Stimulated activated CD4-positive, alpha-beta T cell treated with anti-CD3 and anti-CD28 coated beads, Interleukin-15, amount 100 ng/mL, for 24 hours (primary cell): ENCODE measurements around the gene SYNE1.

ENCODE experiments used
- DNase-seq: peaks from one replicate; pipeline ENCODE4 v3.0.0-alpha.2; 2020

The SYNE1 gene

DNA sequence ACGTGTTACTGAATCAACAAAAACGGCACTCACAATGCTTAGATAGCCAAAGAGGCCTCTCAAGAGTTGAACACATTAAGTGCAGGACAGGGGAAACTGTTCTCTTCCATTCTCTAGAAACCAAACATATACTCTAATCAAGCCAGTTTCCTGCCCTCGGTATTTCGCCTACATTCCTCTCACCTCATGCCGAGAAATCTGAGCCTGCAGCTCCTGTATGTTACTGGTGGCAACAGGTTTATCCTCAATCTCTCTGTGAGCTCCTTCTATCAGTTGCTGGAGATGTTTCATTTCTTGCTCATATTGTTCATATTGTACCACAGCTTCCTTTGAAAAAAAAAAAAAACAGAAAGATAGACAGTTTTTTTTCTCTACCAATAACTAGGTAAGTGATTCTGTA lies 328.9 kb downstream of the SYNE1 start:
- no peak for DNase-seq

DNA sequence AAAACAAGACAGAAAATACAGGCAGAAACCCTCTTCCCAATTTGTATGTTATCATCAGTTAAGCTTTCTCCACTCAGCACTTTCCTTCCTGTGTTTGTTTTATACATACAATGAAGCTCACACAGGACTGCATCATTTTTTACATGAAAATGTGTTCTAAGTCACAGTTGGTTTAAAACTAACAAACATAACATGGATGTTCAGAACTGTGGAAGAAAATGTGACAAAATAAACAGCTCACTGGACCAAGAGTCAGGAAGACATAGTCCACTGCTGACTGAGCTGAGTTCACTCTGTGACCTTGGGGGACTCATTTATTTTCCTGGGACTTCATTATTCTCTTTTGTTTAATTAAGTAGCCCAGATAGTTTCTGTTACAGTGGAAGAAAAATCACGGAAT lies 331.5 kb downstream of the SYNE1 start:
- DNase-seq, result no peak

DNA sequence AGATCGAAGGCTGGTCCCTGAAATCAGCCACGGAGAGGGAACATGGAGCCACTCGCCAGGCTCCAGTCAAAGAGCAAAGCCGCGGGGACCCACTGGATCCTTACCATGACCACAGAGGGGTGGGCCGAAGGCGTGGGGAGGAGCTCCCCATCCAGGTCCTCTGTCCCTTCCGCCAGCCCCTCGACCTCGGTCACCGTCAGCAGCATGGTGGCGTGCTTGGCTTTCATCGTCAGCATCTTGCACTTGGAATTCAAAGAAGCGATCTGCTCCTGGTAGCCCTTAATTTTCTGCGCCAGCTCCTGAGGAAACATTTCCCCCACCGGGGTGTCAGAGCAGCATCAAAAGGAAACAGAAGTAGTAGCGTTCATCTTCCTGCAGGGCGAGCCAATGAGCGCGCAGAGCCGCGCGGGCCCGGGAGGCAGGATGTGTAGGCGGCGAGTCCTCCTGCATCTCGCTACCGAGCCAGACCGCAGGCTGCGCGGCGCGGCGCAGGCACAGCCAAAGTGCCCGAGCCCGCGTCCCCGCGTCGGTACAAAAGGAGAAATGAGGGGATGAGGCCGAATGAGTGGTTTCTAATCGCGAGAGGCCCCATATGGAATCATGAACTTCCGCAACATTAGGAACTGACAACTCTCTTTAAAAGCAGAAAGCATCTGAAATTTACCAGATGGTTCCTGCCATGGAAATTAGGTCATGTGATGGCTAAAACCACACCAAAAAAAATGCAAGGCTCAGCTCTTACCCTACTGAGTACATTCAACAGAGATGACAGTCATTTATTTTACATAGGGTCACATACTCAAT lies 335.2 kb downstream of the SYNE1 start:
- peak; percentile 92 for DNase-seq

DNA sequence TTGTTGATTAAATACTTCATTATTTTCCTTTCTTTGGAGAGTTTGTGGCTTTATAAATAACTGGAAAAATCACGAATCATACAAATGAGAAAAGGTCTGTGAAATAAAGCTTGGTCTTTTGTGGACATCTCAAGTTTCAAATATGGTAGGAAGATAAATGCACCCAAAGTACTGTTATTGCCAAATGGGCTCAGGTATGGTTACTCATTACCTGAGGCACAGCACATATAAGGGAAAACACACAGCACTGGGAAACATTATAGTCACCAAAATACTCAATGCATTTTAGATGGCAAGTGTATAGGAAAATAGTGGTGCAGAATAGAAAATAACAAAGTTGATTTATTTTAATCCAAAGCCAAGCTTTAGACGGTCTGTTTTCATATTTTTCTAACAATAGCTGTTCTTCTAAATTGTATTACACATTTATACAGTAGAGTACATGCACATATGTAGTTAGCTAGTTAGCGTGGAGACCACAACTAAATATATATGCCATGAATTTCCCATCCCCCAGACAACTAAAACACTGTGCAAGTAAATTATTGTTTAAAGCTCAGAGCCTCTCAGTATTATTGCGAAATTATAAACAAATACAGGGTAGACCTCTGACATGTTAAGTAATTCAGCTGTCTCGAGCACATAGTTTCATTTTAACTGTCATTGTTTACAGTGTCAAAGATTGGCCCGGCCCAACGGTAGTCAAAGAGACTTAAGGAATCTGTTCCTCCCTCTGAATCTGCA lies 336.0 kb downstream of the SYNE1 start:
- DNase-seq, result no peak

DNA sequence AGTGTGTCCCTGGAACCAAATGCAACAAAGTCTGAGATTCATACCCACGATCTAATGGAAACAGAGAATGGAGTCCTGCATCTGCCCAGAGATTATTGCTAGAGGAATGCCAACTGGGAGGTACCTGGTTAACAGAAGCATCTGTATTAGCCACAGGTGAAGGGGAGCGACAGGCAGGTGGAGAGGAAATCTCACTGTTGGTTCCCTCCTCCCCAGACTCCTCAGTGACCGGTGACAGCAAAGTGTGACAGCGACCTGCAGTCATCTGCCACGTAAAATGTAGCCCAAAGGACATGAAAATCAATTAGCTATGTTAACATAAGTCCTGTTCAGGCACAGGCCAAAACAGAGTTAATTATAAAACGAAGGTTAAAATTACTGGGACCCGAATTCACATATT lies 336.6 kb downstream of the SYNE1 start:
- no peak for DNase-seq

DNA sequence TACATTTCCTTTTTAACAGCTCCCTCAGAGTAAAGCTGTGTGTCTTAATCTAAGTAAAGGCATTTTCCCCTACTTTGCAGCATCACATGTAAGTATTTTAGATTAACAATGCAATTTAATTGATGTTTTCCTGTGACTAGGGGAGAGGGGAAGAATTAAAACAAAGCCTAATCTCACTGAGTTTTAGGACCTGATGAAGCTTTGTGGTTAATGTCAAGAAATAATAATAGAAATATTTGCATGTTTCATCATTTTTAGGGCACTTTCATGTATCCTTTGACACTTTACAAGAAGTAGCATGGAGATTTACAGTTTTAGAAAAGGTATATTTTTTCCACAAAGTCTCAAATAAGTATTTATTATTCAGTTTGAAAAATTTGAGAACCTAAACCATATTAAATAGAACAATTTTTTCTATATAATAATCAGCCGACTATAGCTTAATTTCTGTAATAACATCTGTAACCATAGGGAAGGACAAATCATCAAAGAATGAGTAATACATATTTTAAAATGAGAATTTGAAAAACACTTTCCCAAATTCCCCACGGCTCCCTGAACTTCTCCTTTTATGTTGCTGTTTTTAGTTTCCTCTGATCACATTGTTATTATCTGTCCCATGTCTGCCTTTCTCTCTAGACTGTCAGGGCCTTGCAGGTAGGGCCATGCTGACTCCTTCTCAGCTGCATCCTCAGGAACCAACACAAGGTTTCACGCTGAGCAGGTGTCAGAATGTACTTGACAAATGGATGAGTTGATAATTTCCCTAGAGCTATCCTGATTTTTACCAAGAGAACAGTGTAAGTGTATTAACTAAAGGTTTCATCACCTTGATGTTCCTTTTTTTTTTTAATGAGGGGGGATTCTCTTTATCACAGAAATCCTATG lies 338.1 kb downstream of the SYNE1 start:
- DNase-seq, result no peak

DNA sequence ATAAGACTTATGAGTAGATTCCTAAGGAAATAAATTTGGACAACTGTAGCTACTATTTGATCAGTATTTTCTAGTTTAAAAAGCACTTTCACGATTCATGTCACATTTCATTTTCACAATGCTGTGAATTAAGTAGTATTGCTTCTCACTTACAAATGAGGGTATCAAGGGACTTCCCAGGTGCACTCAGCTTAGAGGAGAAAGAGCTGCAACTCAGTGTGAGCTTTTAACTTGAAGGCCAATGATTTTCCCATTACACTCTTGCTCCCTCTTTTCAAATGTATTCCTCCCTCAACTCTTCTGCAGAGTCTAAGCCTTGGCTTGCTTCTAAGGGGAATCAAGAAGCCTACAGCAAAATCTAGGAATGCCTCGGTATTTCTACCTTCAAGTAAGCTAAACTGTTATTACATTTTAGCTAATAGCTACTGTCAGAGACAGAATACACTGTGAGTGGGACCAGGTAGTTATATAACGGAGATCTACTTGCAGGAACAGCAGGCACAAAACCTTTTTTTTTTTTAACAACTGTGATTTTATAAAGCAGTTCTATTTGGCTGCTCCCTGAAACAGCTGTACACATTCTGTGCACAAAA lies 339.0 kb downstream of the SYNE1 start:
- no peak for DNase-seq

DNA sequence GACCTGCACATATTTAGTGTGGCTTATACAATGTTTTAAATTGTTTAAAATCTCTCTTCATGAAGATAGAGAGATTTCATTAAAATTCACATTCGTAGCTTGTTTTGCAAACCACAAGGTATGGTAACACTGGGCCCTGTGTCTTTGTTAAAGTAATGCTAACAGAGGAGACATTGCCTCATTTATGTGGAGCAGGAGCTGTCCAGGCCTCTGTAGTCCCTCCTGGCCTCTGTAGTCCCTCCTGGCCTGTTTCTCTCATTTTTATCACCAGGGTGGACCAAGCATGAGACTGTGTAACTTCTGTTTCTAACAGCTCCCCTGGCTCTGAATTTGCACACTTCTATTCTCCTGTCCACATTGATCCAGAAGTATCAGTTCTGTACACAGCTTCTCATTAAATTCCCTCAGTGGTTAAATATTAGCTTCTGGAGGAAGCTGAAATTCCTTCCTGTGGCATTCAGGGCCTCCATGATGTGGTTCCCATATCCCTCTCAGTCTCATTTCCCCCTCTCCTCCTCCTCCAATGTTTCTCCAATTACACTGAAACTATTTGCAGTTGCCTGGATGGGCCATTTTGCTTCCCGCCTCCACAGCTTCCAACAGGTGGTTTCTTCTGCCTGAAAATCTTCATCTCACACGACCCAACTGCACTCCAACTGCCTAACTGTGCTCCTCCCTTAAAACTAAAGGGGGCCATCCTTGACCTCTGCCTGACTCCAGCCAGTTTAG lies 340.4 kb downstream of the SYNE1 start:
- no peak for DNase-seq

DNA sequence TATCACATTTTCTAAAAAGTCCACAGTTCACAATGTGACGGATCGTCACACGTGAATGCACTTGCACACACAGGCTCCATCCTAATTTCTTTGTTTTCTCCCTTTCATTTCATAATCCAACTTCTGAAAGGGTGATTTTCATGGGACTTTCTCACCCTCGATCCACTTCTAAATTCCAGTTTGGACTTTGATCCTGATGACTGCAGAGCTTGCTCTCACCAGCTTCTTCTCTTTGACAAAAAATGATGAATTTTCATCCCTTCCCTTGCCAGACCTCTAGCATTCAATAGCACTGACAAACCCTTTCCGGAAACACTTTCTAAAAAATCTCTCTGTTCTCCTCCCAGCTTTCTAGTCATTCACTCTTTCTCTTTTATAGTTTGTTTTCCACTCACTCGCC lies 341.2 kb downstream of the SYNE1 start:
- no peak for DNase-seq

DNA sequence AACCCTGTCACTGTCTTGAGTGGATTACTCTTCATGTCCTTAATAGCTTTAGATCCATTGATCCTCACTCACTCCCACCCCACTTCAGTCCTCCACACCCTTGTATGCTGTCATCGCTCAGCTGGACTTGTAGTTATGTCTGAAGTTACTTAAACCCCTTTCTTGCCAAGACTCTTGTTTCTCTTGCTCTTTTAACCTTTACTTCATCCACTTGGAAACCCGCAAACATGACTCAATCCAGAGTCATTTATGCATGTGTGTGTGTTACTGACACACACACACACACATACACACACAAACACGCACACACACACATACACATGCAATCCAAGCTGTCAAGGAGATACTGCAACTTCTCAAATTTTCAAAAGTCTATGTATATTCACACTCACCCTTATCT lies 341.8 kb downstream of the SYNE1 start:
- no peak for DNase-seq

DNA sequence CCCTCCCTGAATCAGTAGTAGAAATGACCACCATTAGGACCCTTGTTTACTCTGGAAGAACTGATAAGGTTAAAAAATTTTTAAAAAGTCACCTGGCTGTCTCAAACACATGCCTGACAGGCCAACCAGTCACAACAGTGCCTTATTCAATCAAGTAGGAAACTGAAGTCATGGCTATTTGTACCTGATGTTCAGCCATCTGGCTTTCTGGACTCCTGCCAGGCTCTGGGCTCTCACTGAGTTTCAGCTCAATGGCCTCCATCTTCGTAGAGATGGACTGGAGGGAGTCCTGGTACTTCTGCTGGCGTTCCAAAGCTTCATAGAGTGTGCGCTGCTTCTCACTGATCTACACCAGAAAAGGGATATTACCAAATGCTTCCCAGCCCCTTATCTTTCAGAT lies 343.8 kb downstream of the SYNE1 start:
- no peak for DNase-seq

DNA sequence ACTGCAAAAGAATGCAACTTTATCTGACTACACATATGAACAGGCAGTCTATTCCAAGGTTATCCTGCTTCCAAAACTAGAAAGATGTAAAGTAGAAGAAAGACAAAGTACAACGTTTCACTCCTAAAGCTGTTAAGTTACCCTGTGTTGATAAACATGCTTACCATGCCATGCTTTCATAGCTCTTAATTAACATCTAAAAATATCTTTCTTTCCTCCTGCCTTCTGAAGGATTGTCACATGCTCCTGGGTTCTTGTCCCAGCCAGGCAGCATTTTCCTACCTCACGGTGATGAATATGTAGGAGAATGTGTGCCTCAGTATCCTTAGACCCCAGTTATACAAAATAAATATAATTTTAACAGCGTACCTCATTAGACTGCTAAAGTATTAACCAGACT lies 344.6 kb downstream of the SYNE1 start:
- no peak for DNase-seq

DNA sequence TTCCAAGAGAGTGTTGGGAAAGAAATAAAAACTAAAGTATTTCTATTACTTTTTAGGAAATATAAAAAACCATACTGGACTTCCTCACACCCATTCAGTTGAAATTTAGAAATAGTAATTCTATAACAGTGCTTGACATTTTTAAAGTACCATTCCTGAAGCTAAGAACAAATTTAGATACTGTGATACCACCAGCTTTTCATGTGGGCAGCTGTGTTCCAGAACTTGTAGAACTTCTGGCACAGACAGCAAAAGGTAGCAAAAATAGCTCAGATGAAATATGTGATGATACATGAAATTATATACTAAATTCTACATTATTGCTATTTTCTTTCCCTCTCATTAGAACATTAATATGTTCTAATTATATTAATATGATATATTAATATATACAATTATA lies 346.5 kb downstream of the SYNE1 start:
- no peak for DNase-seq

DNA sequence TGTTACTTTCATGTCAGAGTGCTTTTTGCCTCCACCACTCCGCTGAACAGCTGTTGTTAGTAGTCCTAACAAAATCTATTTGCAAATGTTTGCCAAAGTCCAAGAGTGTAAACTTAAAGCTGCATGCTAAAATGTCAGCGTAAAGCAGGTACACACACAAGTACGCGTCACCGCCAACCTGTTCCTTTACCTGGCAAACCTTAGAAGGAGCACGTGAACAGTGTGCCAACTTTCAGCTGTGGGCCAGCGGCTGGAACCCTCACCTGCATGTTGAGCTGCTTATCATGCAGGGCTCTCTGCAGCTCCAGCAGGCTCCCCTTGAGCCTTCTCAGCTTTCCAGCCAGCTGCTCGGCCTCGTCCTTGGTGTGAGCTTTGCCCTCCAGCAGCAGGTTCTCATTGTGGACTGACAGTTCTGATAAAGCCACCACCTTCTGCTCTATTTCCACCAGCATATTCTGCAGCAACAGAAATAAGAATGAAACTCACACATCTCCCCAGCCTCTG lies 359.3 kb downstream of the SYNE1 start:
- DNase-seq, result no peak

DNA sequence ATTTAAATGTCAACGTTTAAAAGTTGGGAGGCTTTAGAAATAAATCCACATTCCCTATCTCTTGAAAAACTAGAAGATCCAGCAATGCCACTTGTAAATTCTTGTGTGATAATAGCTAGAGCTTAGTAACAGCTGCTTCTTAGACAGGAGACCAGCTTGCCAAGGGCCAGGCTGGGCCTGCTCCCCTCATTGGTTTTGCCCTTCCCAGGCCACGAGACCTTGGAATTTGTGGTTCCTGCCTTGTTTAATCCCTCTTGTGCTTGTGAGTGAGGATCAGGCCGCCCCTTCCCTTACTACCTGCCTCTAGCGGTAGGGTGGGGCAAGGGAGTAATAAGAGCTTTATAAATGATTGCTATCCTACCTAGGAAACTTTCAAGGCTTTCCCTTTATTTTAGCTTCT lies 363.5 kb downstream of the SYNE1 start:
- DNase-seq, result no peak

DNA sequence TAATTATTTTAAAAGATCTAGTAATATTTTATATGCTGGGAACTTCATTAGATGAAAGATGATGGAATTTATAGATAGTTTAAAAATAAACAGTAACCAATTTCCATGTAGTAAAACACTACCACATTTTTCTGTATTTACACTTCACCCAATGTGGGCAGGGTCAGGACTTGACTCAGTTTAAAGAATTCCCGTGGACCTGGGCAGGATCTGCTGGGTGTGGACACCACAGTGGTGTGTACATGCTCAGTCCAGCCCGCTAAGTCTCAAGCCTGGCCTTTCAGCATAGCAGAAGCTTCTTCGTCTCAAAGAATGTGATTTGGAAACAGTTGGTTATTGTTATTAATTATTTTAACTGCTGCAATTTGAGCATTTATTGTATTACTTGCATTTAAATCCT lies 364.2 kb downstream of the SYNE1 start:
- no peak for DNase-seq

DNA sequence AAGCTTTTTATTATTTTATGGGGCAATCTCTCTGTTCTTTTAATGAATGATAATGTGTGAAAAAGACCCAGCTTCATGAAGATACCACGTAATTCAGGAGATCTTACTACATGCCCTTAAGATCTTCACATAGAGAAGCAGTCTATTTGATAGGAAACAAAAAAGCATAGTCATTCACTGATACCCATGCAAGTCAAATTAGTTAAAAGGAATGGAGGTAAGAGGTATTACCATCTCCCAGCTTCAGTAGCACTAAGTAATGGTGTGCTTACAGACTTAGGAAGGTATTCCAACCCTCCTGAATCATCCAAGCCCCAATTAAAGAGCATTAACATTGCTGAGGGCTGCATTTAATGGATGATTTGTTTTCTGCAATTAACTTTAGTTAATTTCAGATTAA lies 364.7 kb downstream of the SYNE1 start:
- no peak for DNase-seq

DNA sequence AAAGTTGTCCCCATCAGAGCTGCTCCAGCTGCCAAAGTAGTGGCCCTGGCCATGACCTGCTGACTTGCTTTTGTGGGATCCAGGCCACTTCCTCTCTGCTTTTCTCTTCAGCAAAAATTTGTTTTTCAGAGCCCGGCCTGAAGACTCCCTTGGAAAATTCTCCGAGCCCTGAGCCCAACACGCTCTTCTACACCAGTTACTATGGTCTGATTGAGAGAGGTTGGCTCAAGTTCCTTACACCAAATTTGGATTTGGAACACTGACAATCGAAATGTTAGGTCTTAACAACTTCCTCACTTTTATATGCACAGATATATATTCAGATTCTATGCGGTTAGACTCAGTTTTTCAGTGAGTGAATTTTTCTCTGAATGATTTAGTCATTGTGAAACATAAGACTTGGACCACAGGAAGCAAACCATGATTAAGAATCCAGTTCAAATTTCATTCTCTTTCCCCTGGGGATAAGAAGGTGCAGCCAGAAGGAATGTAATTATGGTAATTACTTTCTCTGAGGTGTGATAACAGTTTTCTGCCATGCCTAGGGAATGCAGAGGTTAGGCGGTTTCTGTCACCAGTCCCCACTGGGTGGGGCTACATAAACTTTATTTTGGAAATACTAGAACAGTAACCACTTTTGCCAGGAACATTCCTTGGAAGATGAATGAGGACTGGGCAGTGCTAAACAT lies 365.2 kb downstream of the SYNE1 start:
- no peak for DNase-seq

DNA sequence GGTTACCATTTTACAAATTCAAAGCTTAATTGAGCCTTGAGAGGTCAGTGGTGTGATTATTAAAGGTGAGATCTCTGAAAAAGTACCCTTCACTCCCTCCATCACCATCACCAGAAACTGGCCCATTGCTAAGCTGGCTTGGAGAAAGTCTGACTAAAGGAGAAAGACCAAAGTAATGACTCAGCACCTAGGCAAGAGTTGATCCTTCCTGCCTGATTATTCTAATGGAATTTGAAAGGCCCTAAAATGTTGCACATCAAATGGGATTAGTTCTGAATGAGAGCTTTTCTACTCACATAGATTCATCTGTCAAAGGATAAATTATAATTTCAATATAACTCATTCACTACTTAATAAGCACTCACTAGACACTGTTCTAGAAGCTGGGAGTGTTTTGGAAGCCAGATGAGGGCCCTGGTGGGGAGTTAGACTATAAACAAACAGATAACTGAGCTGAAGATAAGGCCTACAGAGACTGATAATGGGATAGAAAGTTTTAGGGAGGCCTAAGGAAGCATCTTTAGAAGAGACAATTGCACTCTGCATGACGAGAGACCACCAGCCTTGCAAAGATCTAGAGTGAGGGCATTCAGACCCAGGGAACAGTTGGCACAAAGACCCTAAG lies 366.7 kb downstream of the SYNE1 start:
- DNase-seq, result no peak

DNA sequence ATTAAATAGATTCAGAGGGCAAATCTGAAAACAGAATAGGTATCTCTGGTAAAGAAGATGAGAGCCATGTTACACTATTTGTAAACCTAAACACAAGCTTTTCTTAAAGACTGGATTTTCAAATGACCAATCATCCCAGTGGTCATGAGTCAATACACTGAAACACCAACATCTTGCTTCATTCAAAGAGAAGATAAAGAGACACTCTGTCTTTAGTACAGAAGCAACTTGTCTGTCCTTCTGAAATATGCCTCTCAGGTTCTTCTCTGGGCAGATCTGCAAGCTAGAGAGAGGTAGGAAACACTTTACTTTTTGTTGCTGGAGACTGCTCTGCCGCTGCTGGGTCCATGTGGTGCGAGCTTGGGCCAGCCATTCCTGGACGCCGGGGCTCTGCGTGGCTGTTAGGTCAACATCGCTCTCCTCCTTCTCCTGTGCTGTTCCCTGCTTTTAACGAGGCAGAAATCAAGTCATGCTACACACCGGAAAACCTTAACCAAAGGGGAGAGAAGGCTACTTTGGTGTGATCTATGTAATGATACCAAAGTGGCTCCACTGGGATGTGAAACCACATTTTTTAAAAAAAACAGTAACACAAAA lies 368.2 kb downstream of the SYNE1 start:
- DNase-seq, result no peak
